WI38 (cell line): ENCODE measurements around the gene DHX16.

Experiments used
- H3K4me3 ChIP-seq: 2 replicates; pipeline ENCODE4 v1.5.1; 2011; ENCODE audit warnings: low read depth, mild to moderate bottlenecking, control low read depth, low read length
- TF ChIP-seq, protein P1 (sequence below): IDR thresholded peaks from 2 replicates; pipeline ENCODE4 v1.5.1; 2012; ENCODE audit warnings: low read depth, mild to moderate bottlenecking, control low read depth, low read length

The DHX16 gene

DNA sequence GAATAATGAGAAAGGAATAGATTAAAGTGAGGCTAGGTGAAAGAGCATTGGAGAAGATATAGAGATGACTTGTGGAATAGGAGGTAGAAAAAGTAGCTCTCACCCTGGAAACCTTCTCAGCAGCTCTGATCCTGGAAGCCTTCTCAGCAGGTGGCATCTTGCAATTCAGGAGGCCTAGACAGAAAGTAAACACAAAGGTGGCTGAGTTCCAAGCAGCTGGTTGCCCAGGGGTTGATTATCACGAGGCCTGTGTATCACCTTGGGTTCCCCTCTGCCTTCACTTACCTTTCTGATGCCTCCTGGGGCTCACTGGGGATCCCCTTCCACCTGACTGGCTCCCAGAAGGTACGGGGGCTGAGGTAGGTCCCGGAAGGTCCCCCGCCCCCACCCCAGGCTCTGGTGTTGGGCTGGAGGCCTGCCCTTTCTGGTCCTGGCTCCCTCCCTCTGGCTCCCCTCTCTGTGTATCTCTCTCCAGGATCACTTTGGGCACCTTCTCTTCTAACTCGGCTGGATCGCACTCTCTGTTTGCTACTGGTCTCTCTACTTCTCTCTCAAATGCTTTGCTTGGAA, 34.6 kb upstream of the DHX16 start:
- H3K4me3 ChIP-seq: no peak overlapping the region
- TF ChIP-seq, protein P1, sequence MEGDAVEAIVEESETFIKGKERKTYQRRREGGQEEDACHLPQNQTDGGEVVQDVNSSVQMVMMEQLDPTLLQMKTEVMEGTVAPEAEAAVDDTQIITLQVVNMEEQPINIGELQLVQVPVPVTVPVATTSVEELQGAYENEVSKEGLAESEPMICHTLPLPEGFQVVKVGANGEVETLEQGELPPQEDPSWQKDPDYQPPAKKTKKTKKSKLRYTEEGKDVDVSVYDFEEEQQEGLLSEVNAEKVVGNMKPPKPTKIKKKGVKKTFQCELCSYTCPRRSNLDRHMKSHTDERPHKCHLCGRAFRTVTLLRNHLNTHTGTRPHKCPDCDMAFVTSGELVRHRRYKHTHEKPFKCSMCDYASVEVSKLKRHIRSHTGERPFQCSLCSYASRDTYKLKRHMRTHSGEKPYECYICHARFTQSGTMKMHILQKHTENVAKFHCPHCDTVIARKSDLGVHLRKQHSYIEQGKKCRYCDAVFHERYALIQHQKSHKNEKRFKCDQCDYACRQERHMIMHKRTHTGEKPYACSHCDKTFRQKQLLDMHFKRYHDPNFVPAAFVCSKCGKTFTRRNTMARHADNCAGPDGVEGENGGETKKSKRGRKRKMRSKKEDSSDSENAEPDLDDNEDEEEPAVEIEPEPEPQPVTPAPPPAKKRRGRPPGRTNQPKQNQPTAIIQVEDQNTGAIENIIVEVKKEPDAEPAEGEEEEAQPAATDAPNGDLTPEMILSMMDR: no peak

DNA sequence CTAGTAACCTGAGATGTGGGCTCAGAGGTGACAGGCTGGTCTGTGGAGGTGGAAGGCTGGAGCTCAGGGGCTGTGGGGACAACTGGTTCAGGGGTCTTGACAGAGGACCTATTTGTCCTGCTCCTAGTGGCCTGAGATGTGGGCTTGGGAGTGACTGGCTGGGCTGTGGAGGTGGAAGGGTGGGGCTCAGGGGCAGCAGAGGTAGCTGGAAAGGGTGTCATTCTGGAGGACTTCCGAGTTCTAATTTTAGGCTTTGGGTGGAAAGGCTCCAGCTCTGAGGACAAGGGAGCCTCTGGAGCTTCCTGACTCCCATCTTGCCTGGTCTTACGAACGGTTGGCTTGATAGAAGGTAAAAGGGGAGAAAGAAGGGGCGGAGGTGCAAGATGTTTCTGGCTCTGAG, 32.8 kb upstream of the DHX16 start:
- TF ChIP-seq, protein P1: no peak

DNA sequence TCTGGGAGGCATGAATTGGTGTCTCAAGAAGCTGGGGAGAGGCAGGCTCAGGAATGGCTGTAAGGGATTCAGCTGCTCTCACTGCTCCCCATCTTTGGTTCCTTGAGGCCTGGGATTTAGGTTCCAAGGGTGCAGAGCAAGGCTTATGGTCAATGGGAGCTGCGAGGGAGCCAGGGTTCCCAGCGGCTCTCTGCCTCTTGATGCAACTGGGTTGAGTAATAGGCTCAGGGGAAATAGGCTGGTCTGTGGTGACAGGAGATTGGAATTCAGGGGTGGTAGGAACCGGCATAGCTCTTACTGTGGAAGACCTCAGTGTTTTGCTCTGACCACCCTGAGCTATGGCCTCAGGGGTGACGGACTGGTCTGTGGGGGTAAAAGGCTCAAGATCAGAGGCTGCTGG, 31.0 kb upstream of the DHX16 start:
- no peak overlapping the region for H3K4me3 ChIP-seq
- TF ChIP-seq, protein P1: no peak

More for the DNA sequence above, 32.8 kb upstream of the DHX16 start:
- no peak overlapping the region for H3K4me3 ChIP-seq

DNA sequence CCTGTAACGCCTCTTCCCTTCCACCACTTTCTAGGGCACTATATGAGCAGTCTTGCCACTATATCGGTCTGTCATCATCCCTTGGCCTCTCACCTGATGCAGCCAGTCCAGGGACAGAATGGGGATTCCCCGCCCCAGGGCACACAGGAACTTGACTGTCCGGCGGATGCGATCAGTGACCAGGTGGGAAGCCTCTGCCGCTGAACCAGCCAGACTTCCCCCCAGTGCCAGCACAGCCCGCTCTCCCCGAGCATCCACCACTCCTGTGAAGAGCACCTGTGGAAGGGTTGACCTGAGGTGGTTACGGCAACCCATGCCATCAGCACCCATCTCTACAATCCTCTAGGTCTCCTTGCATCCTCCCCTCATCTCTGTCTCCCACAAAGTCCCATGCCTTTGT, 30.2 kb upstream of the DHX16 start:
- TF ChIP-seq, protein P1: no peak
- no peak overlapping the region for H3K4me3 ChIP-seq

DNA sequence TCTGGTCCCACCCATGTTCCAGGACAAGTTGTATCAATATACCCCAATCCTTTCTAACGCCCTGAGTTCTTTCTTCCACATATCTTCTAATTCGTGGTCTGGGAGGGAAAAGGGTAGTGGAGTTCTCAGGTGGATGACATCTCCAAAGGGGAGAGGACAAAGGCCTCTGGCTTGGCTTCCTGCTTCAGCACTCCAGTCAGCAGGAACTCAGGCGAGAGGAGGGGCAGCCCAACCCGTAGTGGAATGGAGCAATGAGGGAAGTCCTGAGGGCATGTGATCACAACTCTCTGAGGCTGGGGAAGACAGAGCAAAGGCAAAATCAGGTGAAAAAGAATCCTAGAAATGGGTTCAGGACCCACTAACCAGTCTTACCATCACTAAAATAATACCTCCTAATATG, 27.5 kb upstream of the DHX16 start:
- TF ChIP-seq, protein P1: no peak
- no peak overlapping the region for H3K4me3 ChIP-seq

DNA sequence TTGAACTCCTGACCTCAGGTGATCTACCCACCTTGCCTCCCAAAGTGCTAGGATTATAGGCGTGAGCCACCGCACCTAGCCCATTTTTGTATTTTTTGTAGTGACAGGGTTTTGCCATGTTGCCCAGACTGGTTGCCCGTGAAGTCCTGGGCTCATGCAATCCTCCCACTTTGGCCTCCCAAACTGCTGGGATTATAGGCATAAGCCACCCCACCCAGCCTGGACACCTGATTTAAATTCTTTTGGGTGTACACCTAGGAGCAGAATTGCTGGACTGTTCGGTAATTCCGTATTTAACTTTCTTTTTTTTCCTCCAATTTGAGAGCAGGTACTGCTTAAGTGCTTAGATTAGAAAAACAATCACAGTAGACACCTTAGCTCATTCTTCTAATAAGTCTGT, 23.6 kb upstream of the DHX16 start:
- no peak overlapping the region for H3K4me3 ChIP-seq
- TF ChIP-seq, protein P1: no peak

DNA sequence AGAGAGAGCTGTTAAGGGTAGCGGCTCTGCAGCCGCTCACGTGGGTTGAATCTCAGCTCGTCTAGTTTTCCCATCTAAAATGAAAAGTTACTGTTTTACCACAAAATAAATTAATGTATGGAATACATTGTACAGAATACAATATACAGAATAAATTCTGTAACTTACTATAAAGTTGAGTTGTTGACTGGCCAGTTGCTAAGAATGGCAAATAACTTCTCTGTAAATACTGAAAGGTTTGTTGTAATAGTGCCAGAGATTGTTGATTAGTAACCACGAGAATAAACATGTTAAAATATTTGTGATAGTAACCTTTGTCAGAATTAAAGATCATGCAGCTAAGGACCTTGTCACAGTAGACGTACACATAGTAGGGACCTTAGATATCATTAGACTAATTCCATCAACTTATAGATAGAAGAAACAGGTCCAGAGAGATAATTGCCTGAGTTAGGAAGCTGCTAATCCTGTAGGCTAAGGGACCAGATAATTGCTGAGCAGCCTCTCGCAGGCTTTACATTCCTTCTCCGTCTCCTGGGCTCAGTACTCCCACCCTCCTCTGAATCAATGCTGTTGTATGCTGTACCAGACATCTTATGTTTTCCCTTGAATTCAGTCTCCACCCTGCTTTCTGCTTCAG, 18.5 kb upstream of the DHX16 start:
- TF ChIP-seq, protein P1: no peak
- peak overlapping the region; percentile 70 for H3K4me3 ChIP-seq
